ENCODE measurements around the gene MUCL3.
"Not testable (repeated sequence)": the region's sequence is repeated elsewhere in the genome, so short reads cannot be mapped to it uniquely, and the experiment has no call there.

The MUCL3 gene

GRCh38 chr6:30947231-30947630 is 6.5 kb downstream of the MUCL3 start:
- DNase-seq, result no peak

- DNase-seq, result no peak
Measured at GRCh38 chr6:30948811-30949210, 8.0 kb downstream of the MUCL3 start.

DNA sequence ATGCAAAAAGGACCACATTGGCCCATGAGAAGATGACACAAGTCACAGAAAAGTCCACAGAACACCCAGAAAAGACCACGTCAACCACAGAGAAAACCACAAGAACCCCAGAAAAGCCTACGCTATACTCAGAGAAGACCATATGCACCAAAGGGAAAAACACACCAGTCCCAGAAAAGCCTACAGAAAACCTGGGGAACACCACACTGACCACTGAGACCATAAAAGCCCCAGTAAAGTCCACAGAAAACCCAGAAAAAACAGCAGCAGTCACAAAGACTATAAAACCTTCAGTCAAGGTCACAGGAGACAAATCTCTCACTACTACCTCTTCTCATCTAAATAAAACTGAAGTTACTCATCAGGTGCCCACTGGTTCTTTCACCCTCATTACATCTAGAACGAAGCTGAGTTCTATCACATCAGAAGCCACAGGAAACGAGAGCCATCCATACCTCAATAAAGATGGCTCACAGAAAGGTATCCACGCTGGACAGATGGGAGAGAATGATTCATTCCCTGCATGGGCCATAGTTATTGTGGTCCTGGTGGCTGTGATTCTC is 11.2 kb downstream of the MUCL3 start:
- DNase-seq, result no peak

DNA sequence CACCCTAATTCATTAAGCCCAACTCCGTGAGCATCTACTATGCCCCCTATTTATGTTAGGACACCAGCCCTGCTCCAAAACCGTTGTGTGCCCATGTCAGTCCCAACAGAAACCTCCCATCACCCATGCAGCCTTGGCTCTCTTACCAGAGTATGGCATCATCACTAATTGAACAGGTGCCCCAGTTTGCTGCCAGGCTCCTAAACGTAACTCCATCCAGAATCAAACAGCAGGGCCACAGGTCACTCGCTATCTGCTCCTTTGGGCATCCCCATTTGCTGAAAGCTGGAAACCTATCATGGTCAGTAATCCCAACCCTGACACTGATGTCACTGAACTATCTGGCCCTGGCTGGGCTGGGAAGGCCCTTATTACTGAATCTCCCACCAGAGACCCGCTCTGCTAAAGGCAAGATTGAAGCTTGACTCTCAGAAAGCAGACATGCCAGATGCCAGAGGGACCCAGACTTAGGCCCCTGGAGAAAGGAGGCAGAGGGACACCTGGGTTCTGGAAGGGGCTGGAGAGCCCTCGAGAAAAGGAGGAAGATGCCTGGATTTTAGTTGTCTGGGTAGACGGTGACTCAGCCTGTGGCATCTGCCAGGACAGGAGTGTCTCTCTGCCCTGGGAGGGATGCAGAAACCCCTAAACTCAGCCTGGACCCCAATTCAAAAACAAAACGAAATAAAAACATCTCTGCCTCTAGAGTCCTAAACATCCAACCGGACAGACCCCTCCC is 14.0 kb downstream of the MUCL3 start:
- no peak for DNase-seq

DNA sequence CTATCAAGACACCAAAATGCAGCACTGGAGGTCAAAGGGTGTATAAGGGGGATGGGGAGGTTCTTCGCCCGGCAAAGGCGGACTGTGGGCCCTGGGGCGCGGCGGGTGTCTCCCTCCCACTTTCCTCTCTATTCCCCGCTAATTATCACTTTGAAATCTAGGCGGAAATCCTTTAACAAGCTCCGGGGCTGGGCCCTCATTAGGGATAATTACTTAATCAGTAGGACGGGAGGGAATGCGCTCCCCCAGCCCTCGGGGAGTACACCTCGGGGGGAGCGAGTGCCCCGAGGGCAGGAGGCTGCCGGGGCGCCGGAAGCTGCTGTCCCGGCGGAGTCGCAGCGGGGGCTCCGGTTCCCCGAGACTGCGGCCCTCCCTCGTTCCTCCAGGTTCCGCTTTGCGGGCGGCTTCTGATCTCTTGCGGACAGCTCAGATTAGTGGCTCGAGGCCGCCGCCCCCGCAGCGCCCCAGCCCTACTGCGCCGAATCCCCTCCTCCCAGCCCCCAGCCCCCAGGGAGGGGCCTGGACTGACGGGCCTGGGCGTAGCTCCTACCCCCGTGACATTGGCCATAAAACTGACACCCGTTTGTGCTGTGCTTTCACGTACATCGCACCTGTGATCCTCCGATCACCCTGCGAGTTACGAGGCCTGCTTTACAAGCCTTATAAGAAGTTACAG is 14.7 kb downstream of the MUCL3 start:
- peak; percentile 49 for DNase-seq

DNA sequence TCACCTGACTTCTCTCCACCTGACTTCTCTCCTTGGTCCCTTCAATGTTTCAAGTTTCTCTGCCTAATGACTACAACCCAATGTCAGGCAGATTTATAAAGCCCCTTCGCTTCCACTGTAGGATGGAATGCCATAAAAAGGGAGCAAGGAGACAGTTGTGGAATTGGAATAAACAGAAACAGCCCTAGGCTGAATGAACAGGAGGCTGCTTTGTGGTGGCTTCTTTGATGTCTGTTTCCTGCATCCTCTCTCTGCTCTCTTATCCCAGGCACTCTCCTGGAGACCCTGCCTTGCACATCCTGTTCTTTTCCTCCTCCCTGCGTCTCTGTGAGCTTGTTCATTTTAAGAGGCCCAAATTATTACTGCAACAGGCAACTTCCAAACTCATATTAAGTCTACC is 16.9 kb downstream of the MUCL3 start:
- DNase-seq, result no peak

DNA sequence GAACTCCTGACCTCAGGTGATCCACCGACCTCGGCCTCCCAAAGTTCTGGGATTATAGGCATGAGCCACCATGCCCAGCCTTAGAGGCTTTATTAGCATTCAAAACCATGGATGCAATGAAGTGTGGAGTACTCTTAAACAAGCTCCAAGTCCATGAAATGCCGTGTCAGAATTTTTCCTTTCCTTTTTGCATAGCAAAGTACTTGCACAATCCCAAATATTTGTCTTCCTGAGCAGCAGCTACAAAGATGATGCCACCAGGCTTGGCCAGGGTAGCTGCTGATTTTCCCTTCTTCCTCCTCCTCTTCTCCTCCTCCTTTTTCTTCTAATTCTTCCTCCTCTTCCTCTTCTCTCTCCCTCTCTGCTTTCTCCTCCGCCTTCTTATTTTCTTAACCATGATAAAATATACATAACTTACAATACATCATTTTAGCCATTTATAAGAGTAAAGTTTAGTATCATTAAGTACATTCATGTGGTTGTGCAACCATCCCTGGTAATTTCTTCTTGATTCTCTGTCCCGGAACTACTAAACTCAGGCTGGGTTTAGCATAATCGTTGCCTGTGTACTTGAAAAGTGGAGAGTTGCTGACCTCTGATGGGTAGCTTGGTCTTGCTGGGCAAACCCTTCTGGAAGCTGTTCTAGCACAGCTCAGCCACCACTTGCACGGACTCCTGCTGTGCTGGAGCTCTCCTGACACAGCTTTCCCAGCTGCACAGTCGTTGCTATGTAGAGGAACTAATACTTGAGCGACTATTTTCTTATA is 20.3 kb downstream of the MUCL3 start:
- DNase-seq, result no peak

GRCh38 chr6:30962716-30963115 is 21.9 kb downstream of the MUCL3 start:
- DNase-seq, result no peak

- DNase-seq, result peak; percentile 32
Measured at GRCh38 chr6:30963641-30964040, 22.9 kb downstream of the MUCL3 start.

- no peak for DNase-seq
Measured at GRCh38 chr6:30964075-30964474, 23.3 kb downstream of the MUCL3 start.

- no peak for DNase-seq
Measured at GRCh38 chr6:30965140-30965601, 24.4 kb downstream of the MUCL3 start.

DNA sequence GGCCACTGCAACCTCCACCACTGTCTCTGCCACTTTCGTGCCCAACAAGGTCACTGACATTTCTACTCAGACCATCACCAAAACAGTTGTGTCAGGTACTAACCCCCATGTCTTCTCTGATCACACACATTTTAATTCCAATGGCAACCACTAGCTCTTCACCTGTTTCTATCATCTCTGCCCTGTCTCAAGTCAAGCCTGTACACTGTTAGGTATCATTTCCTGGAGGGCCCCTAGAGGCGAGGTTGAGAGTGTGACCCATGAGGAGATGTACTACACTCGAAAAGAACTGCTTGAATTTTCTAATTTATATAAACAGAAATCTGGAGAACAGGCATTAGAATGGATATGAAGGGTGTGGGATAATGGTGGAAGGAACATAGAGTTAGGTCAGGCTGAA is 25.4 kb downstream of the MUCL3 start:
- DNase-seq, result no peak

GRCh38 chr6:30969171-30969570 is 28.4 kb downstream of the MUCL3 start:
- DNase-seq, result not testable (repeated sequence)

DNA sequence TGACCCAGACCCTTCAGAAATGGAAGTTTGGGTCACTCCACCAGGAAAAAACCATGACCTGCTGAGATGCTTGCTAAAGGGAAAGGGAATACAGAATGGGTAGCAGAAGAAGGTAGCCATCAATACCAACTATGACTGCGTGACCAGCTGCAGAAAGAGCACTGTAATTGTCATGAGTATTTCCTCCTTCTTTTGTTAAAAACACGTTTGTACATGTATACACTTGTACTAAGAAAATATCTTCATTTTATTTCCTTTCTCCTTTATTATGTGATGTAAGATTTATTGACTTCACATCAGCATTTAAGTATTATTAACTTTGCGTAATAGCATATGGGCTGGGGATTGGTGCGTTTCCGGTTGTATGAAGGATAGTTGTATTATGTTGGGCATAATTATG is 30.2 kb downstream of the MUCL3 start:
- no peak for DNase-seq

GRCh38 chr6:30972816-30973215 is 32.0 kb downstream of the MUCL3 start:
- DNase-seq, result no peak

DNA sequence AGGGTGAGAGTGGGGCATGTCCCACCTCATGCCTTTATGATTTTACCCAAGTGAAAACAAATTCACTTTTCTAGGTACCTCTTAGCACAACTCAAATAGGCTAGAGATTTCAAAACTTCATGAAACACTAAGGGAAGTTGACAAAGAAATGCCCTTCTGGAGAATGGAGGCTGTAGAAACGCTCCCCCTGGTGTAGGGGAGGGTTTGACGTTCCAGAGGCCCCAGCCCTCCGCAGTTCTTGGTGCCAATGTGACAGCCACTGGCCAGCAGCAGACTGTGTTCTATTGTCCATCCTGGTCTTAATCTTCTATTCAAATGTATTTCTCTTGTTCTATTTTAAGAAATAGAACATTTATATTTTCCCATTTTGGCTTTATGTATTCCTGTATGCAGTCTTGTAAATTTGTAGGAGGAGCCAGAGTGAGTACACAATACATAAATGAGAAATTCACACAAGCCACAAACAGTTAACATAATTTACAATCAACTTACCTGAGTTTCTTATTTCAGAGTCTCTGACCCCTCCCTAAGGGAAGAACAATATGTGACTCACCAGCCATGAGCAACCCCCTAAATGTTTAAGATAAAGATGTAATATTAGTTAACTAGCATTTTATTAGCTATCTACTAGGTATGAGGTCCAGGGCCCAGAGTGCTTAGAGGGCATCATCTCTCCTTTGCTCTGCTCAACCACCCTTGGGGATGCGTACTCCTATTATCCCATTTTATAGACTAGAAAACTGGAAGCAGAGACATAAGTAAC is 33.9 kb downstream of the MUCL3 start:
- no peak for DNase-seq

DNA sequence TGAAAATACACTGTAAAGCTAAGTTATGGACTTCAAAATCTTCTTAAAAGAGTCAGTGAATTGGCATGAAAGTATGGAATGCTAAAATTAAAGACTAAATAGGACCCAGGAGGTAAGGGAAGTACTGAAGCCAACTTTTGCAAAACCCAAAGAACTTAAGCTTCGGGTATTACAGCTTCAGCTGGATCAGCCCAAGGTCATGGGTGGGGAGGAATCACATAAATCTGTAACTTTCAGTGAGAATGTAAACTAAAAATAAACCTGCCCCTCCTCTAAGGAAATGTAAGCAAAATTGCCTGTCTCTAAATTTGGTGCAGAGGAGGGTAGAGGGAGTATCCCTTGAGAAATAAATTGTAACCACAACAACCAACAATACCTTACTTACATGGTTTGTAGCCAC is 38.4 kb downstream of the MUCL3 start:
- peak; percentile 50 for DNase-seq

- no peak for DNase-seq
Measured at GRCh38 chr6:30979690-30980089, 38.9 kb downstream of the MUCL3 start.

DNA sequence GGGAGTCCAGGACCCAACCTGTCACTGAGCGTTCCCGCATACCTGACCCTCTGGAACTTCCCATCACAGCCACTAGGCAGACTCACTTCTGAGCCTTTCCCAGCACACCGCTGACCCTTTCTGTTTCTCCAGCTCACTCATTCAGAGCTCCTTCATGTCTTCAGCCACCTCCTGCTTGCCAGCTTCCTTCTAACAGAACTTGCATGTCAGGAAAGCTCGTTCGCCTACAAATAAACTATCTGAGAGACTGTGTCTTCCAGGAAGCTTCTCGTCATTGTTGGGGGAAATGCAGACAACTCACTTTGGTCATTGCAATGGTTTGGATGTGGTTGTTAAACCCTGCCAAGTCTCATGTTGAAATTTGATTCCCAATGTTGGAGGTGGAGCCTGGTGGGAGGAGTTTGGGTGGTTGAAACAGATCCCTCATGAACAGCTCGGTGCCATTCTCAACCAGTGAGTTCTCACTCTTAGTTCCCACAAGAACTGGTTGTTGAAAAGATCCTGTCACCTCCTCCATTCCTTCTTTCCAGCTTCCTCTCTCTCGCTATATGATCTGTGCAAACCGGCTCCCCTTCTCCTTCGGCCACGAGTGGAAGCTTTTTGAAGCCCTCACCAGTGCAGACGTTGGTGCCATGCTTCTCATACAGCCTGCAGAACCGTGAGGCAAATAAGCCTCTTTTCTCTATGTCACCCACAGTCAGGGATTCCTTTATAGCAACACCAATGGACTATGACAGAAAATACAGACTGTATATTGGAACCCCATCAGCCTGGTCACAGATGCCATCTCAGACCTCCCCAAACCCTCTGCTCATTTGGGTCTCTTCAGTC is 41.4 kb downstream of the MUCL3 start:
- peak; percentile 82 for DNase-seq

DNA sequence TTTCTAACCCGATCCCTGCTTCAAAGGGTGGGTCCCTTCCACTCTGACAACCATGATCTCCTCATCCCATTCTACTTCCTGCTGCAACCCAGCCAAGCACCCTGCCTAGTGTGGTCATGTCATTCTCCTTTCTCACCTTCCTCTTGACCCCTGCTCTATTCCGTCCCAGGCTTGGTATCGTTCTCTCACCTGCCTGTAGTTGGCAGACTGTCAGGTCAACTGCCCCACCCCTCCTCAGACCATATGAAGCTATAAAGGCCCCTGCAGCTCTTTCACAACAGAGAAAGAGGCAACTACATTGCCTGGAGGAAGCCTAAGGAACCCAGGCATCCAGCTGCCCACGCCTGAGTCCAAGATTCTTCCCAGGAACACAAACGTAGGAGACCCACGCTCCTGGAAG is 42.7 kb downstream of the MUCL3 start, which contains the start of gene MUC21:
MUC21 (plus strand) TSS at position 280 of the 400 bp plus-strand sequence. CDS start 241 bp downstream, outside the sequence.
- no peak for DNase-seq

DNA sequence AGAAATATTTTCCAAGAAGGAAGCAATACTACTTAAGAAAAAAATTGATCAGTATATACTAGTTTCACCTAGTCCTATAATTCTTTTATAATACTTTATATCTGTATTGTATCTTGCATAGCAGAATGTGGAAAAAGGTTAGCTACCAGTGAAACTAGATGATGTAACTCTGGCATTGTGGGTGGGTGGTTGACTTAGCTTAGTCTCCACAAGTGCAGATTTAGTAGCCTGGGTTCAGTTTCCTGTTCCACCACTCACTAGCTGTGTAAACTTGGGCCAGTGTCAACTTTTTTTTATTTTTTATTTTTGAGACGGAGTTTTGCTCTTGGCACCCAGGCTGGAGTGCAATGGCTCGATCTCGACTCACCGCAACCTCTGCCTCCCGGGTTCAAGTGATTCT is 44.7 kb downstream of the MUCL3 start:
- no peak for DNase-seq

GRCh38 chr6:30987304-30987703 is 46.5 kb downstream of the MUCL3 start:
- DNase-seq, result no peak

Data from fibroblast of upper back skin (primary cell).